ENCODE results near the gene CHRND.

The CHRND gene

GRCh38 chr2:232481322-232482140 lies 44.4 kb upstream of the CHRND start:
- no peak overlapping the region for H3K27ac ChIP-seq
- TF ChIP-seq ZFX (IDR thresholded peaks at IDR 0.05) (no peak), CTCF (conservative IDR thresholded peaks at IDR 0.05) (no peak)

GRCh38 chr2:232482301-232483238 lies 43.4 kb upstream of the CHRND start:
- no peak overlapping the region for H3K27ac ChIP-seq
- TF ChIP-seq CTCF (conservative IDR thresholded peaks at IDR 0.05) (no peak), ZFX (IDR thresholded peaks at IDR 0.05) (no peak)

- no peak overlapping the region for H3K27ac ChIP-seq
- no peak for TF ChIP-seq ZFX (IDR thresholded peaks at IDR 0.05)
- no peak for TF ChIP-seq CTCF (conservative IDR thresholded peaks at IDR 0.05)
Observed at GRCh38 chr2:232483311-232483922, 42.5 kb upstream of the CHRND start.

- TF ChIP-seq ZFX (IDR thresholded peaks at IDR 0.05) (no peak), CTCF (conservative IDR thresholded peaks at IDR 0.05) (no peak)
- H3K27ac ChIP-seq: no peak overlapping the region
Observed at GRCh38 chr2:232483923-232484627, 41.9 kb upstream of the CHRND start.

- no peak for TF ChIP-seq CTCF (conservative IDR thresholded peaks at IDR 0.05)
- TF ChIP-seq ZFX (IDR thresholded peaks at IDR 0.05): no peak
- H3K27ac ChIP-seq: no peak overlapping the region
Observed at GRCh38 chr2:232484628-232485347, 41.2 kb upstream of the CHRND start.

GRCh38 chr2:232485348-232485756 lies 40.6 kb upstream of the CHRND start:
- TF ChIP-seq CTCF (conservative IDR thresholded peaks at IDR 0.05) (no peak), ZFX (IDR thresholded peaks at IDR 0.05) (no peak)
- no peak overlapping the region for H3K27ac ChIP-seq
